Neuronal stem cell (in vitro differentiated cells): ENCODE measurements around the gene CISH.

ENCODE experiments used
- DNase-seq: peaks from one replicate; pipeline ENCODE4 v3.0.0-alpha.2; 2013; ENCODE audit warnings: low spot score
- H2AFZ ChIP-seq: one replicate; pipeline ENCODE4 v1.6.1; 2013; ENCODE audit warnings: mild to moderate bottlenecking, low read length, inconsistent platforms
- H2AK5ac ChIP-seq: 2 replicates; pipeline ENCODE4 v1.6.1; 2013; ENCODE audit warnings: low read depth, mild to moderate bottlenecking, inconsistent platforms, low read length, moderate library complexity, mixed read lengths
- H2BK120ac ChIP-seq: 2 replicates; pipeline ENCODE4 v1.6.1; 2013; ENCODE audit warnings: low read depth, mild to moderate bottlenecking, inconsistent platforms, low read length, moderate library complexity, mixed read lengths
- H2BK12ac ChIP-seq: one replicate; pipeline ENCODE4 v1.6.1; 2013; ENCODE audit warnings: low read length, inconsistent platforms
- H2BK15ac ChIP-seq: 2 replicates; pipeline ENCODE4 v1.6.1; 2013; ENCODE audit warnings: mild to moderate bottlenecking, low read length, inconsistent platforms, mixed read lengths
- H2BK5ac ChIP-seq: one replicate; pipeline ENCODE4 v1.6.1; 2013; ENCODE audit warnings: inconsistent platforms, mild to moderate bottlenecking, low read length, moderate library complexity
- H3K14ac ChIP-seq: one replicate; pipeline ENCODE4 v1.6.1; 2013; ENCODE audit warnings: low read length, inconsistent platforms
- H3K18ac ChIP-seq: 2 replicates; pipeline ENCODE4 v1.6.1; 2013; ENCODE audit warnings: low read length, inconsistent platforms
- H3K23ac ChIP-seq: 2 replicates; pipeline ENCODE4 v1.6.1; 2013; ENCODE audit warnings: low read depth, mild to moderate bottlenecking, mixed read lengths, low read length, inconsistent platforms; ENCODE audit not compliant: poor library complexity
- H3K27ac ChIP-seq: replicated peaks from 3 replicates; pipeline ENCODE4 v1.5.1; 2013; ENCODE audit warnings: low read length, inconsistent platforms
- H3K27me3 ChIP-seq, 3 experiments: 2 replicates each; pipeline ENCODE4 v1.6.1; 2013; ENCODE audit warnings: low read length in 3 of 3, mild to moderate bottlenecking in 2 of 3, inconsistent platforms in 1 of 3, low read depth in 1 of 3, mixed read lengths in 1 of 3, moderate library complexity in 1 of 3; ENCODE audit not compliant: control insufficient read depth in 3 of 3, insufficient read depth in 3 of 3
- H3K36me3 ChIP-seq, 2 donors: replicated peaks in 1 of 2; 2 replicates each; pipeline ENCODE4 v1.6.1; 2013; ENCODE audit warnings: low read length in 2 of 2; ENCODE audit not compliant: control insufficient read depth in 2 of 2, insufficient read depth in 2 of 2
- H3K4ac ChIP-seq: 2 replicates; pipeline ENCODE4 v1.6.1; 2013; ENCODE audit warnings: inconsistent platforms, mild to moderate bottlenecking, low read length, moderate library complexity
- H3K4me1 ChIP-seq, 2 donors: 1 replicate in 1 of 2; 2 replicates in 1 of 2; pipeline ENCODE4 v1.6.1; 2013; ENCODE audit warnings: low read length in 2 of 2, low read depth in 1 of 2; ENCODE audit not compliant: control insufficient read depth in 2 of 2, insufficient read depth in 1 of 2
- H3K4me2 ChIP-seq: one replicate; pipeline ENCODE4 v1.6.1; 2013; ENCODE audit warnings: mild to moderate bottlenecking, low read length, inconsistent platforms; ENCODE audit not compliant: insufficient read depth, poor library complexity, severe bottlenecking
- H3K4me3 ChIP-seq, 2 donors: 2 replicates each; pipeline ENCODE4 v1.5.1; 2013; ENCODE audit warnings: low read length in 2 of 2, mild to moderate bottlenecking in 2 of 2, inconsistent platforms in 1 of 2, moderate library complexity in 1 of 2
- H3K79me1 ChIP-seq: one replicate; pipeline ENCODE4 v1.6.1; 2013; ENCODE audit warnings: low read depth, mild to moderate bottlenecking, inconsistent platforms, low read length, moderate library complexity
- H3K9ac ChIP-seq: one replicate; pipeline ENCODE4 v1.6.1; 2013; ENCODE audit warnings: mild to moderate bottlenecking, low read depth, low read length, inconsistent platforms; ENCODE audit not compliant: poor library complexity
- H3K9me3 ChIP-seq, 2 donors: replicated peaks in 1 of 2; 2 replicates each; pipeline versions ENCODE3 to v1.6.1; 2013; ENCODE audit warnings: low read length in 2 of 2, mild to moderate bottlenecking in 2 of 2, inconsistent platforms in 1 of 2, low read depth in 1 of 2, mixed read lengths in 1 of 2, moderate library complexity in 1 of 2; ENCODE audit not compliant: control insufficient read depth in 2 of 2, insufficient read depth in 1 of 2
- H4K8ac ChIP-seq: one replicate; pipeline ENCODE4 v1.6.1; 2013; ENCODE audit warnings: low read depth, mild to moderate bottlenecking, inconsistent platforms, low read length, moderate library complexity
- H4K91ac ChIP-seq: one replicate; pipeline ENCODE4 v1.6.1; 2013; ENCODE audit warnings: low read length, low read depth, mild to moderate bottlenecking, inconsistent platforms; ENCODE audit not compliant: poor library complexity
- WGBS, 2 donors: extraction: QIAGEN DNeasy Blood & Tissue Kit; methylation state at CpG; one replicate each; pipeline ENCODE4 v1.1.7; 2013; ENCODE audit warnings: missing lambda C conversion rate in 2 of 2, mixed read lengths in 1 of 2; ENCODE audit not compliant: insufficient read length in 2 of 2, insufficient replicate concordance in 1 of 2; ENCODE audit errors: extremely low coverage in 2 of 2; 5-methylcytosine and 5-hydroxymethylcytosine counted together

The CISH gene

DNA sequence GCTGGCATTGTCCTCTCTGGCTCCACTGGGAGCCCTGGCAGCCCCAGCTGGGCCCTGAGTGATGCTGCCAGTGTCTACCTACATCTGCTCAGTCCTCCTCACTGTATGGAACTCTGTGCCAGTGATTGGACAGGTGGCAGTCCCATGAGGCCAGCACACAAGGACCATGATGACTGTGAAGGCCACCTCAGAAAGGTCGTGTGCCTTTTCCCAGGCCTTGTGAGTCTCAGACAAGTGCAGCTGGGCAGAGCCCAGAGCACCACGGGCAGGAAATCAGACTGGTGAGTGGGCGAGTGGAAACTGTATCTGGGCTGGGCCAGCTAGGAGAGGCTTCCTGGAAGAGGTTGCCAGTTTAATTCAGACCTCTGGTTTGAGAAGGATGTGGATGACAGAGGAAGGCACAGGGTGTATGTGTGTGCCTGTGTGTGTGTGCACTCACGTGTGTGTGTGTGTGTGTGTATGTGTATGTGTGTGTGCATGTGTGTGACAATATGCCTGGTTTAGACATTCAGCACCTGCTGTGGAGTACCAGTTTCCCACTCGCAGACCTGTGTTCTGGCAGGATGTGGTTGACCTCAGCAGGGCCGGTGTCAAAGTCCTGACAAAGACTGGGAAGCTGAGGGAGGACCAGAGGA, 12.4 kb upstream of the CISH start:
- no peak overlapping the region for H3K4ac ChIP-seq
- H4K8ac ChIP-seq, result no peak overlapping the region
- H2BK5ac ChIP-seq, result peak overlapping the region; percentile 63
- H3K14ac ChIP-seq, result no peak overlapping the region
- peaks cover 4 to 44% of the 10 kb centered on the region in 2 donors for H3K4me1 ChIP-seq
- H2AFZ ChIP-seq, result no peak overlapping the region
- H2AK5ac ChIP-seq, result peak overlapping the region; percentile 82
- peak overlapping the region; percentile 80 for H2BK12ac ChIP-seq
- peak overlapping the region; percentile 66 for H4K91ac ChIP-seq
- H3K9me3 ChIP-seq, result no peaks in the 10 kb centered on the region
- no peaks in the 10 kb centered on the region for H3K27me3 ChIP-seq
- peak overlapping the region; percentile 97 for H3K27ac ChIP-seq
- WGBS, 2 donors, result no CpG with 5 or more reads among the region's 6 CpGs
- H3K9ac ChIP-seq, result no peak overlapping the region
- no peak overlapping the region for H3K23ac ChIP-seq
- H3K18ac ChIP-seq, result peak overlapping the region; percentile 87
- H3K36me3 ChIP-seq, result peaks cover 0 to 7% of the 10 kb centered on the region in 2 donors
- H3K4me2 ChIP-seq, result no peak overlapping the region
- no peak for DNase-seq
- peak overlapping the region; percentile 59 for H2BK15ac ChIP-seq
- no peak overlapping the region for H3K4me3 ChIP-seq
- H2BK120ac ChIP-seq, result peak overlapping the region; percentile 62
- H3K79me1 ChIP-seq, result peaks cover 8% of the 10 kb centered on the region

DNA sequence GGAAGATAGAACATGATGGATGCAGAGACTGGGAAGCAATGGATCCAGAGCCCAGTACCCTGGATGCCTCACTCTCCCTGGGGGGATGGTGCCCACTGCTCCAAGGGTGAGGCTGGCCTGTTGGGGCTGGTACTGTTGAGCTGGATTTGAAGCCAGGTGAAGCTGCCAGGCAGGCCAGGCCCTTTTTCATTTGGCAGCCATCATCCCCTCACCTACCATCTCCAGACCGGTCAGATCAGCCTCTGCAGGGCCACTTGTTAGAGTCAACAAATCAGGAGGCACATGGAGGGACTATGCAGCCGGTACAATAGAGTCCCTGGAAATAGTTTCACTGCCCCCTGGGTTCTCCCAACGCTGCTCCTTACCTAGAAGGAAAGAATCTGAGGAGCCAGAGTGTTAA, 11.3 kb upstream of the CISH start:
- no peak overlapping the region for H3K27ac ChIP-seq
- H3K9me3 ChIP-seq, result no peaks in the 10 kb centered on the region
- no peak overlapping the region for H4K8ac ChIP-seq
- H2BK12ac ChIP-seq, result no peak overlapping the region
- no CpG with 5 or more reads among the region's 3 CpGs for WGBS, 2 donors
- H3K9ac ChIP-seq, result no peak overlapping the region
- H2BK15ac ChIP-seq, result no peak overlapping the region
- H3K4me2 ChIP-seq, result no peak overlapping the region
- no peak for DNase-seq
- no peak overlapping the region for H3K4me3 ChIP-seq
- no peak overlapping the region for H3K23ac ChIP-seq
- H3K36me3 ChIP-seq, result peaks cover 0 to 7% of the 10 kb centered on the region in 2 donors
- no peak overlapping the region for H2AK5ac ChIP-seq
- no peak overlapping the region for H3K4ac ChIP-seq
- peaks cover 9% of the 10 kb centered on the region for H3K79me1 ChIP-seq
- no peaks in the 10 kb centered on the region for H3K27me3 ChIP-seq
- H2AFZ ChIP-seq, result no peak overlapping the region
- peak overlapping the region; percentile 73 for H3K18ac ChIP-seq
- H3K4me1 ChIP-seq, result peaks cover 4 to 42% of the 10 kb centered on the region in 2 donors
- H3K14ac ChIP-seq, result no peak overlapping the region
- H2BK5ac ChIP-seq, result no peak overlapping the region
- H2BK120ac ChIP-seq, result no peak overlapping the region
- no peak overlapping the region for H4K91ac ChIP-seq

GRCh38 chr3:50620820-50621219, 9.2 kb upstream of the CISH start:
- WGBS, 2 donors, result no CpG with 5 or more reads among the region's 4 CpGs
- Histone ChIP-seq H2BK120ac (no peak overlapping the region), H3K36me3 (peaks cover 0 to 7% of the 10 kb centered on the region in 2 donors), H2AFZ (no peak overlapping the region), H2AK5ac (no peak overlapping the region), H3K27ac (no peak overlapping the region), H3K9ac (no peak overlapping the region), H3K4me2 (no peak overlapping the region), H3K14ac (no peak overlapping the region), H3K4me3 (no peak overlapping the region), H3K9me3 (no peaks in the 10 kb centered on the region), H2BK5ac (no peak overlapping the region), H3K4ac (no peak overlapping the region), H3K4me1 (peaks cover 15 to 34% of the 10 kb centered on the region in 2 donors), H3K23ac (no peak overlapping the region), H3K27me3 (no peaks in the 10 kb centered on the region), H2BK15ac (no peak overlapping the region), H3K18ac (no peak overlapping the region), H3K79me1 (peaks cover 9% of the 10 kb centered on the region), H4K8ac (no peak overlapping the region), H2BK12ac (no peak overlapping the region), H4K91ac (no peak overlapping the region)
- DNase-seq, result no peak

DNA sequence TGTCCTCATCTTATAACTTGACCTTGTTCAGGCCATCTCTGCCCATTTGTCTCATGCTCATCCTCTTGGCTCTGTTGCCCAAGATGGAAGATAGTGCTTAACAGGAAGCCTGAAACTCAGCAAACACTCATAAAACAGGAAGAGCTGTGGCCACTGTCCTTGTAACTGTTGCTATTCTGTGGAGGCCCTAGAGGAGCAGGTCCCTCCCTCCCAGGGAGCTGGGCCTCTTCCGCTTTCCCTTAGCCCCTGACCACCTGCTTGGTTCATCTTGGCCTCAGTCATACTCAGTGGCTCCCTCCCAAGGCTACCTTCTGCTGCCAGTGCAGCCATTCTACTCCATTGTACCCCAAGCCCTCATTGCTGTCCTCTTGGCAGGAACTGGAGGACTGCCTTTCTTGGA, 8.8 kb upstream of the CISH start:
- H2BK15ac ChIP-seq, result no peak overlapping the region
- peaks cover 9% of the 10 kb centered on the region for H3K79me1 ChIP-seq
- no peak overlapping the region for H4K91ac ChIP-seq
- no peak overlapping the region for H2AK5ac ChIP-seq
- H3K9me3 ChIP-seq, result no peaks in the 10 kb centered on the region
- H3K23ac ChIP-seq, result no peak overlapping the region
- H3K4ac ChIP-seq, result no peak overlapping the region
- H3K27me3 ChIP-seq, result no peaks in the 10 kb centered on the region
- H3K4me2 ChIP-seq, result no peak overlapping the region
- H3K4me3 ChIP-seq, result no peak overlapping the region
- no peak overlapping the region for H4K8ac ChIP-seq
- H3K18ac ChIP-seq, result no peak overlapping the region
- H2BK5ac ChIP-seq, result no peak overlapping the region
- peaks cover 15 to 31% of the 10 kb centered on the region in 2 donors for H3K4me1 ChIP-seq
- H3K14ac ChIP-seq, result no peak overlapping the region
- no peak overlapping the region for H2BK120ac ChIP-seq
- no peak overlapping the region for H3K27ac ChIP-seq
- H2BK12ac ChIP-seq, result no peak overlapping the region
- no peak for DNase-seq
- no CpG with 5 or more reads among the region's 1 CpG for WGBS, 2 donors
- H3K36me3 ChIP-seq, result peaks cover 0 to 7% of the 10 kb centered on the region in 2 donors
- no peak overlapping the region for H3K9ac ChIP-seq
- no peak overlapping the region for H2AFZ ChIP-seq
